ENCODE data around the gene MRGPRG.
"Not testable (repeated sequence)": the region's sequence is repeated elsewhere in the genome, so short reads cannot be mapped to it uniquely, and the experiment has no call there.

MRGPRG gene

GRCh38 chr11:3218483-3219280 is at the start of gene MRGPRG:
TSS of gene MRGPRG (minus strand) at chr11:3218813. CDS start at chr11:3218813, 0 bp downstream.
- FAIRE-seq, result no peak
- no peak for DNase-seq (ENCODE audit: low spot score)

- not testable (repeated sequence) for FAIRE-seq; DNase-seq (ENCODE audit: low spot score)
Observed at GRCh38 chr11:3262548-3262947, 43.9 kb upstream of the MRGPRG start.

- FAIRE-seq; DNase-seq (ENCODE audit: low spot score): not testable (repeated sequence)
Observed at GRCh38 chr11:3261831-3262230, 43.2 kb upstream of the MRGPRG start.

- DNase-seq (ENCODE audit: low spot score); FAIRE-seq: not testable (repeated sequence)
Observed at GRCh38 chr11:3257509-3257908, 38.9 kb upstream of the MRGPRG start.

- FAIRE-seq; DNase-seq (ENCODE audit: low spot score): not testable (repeated sequence)
Observed at GRCh38 chr11:3255241-3255640, 36.6 kb upstream of the MRGPRG start.

GRCh38 chr11:3254773-3255172 is 36.2 kb upstream of the MRGPRG start:
- FAIRE-seq, result not testable (repeated sequence)

GRCh38 chr11:3245071-3245470 is 26.5 kb upstream of the MRGPRG start:
- DNase-seq (ENCODE audit: low spot score) (no peak), FAIRE-seq (no peak)

More at GRCh38 chr11:3254773-3255172, 36.2 kb upstream of the MRGPRG start:
- DNase-seq (ENCODE audit: low spot score), result not testable (repeated sequence)

GRCh38 chr11:3243880-3244279 is 25.3 kb upstream of the MRGPRG start:
- DNase-seq (ENCODE audit: low spot score), result no peak
- no peak for FAIRE-seq

- FAIRE-seq (no peak), DNase-seq (ENCODE audit: low spot score) (no peak)
Observed at GRCh38 chr11:3237119-3237518, 18.5 kb upstream of the MRGPRG start.

GRCh38 chr11:3234846-3235245 is 16.2 kb upstream of the MRGPRG start:
- FAIRE-seq, result no peak
- DNase-seq (ENCODE audit: low spot score), result no peak

GRCh38 chr11:3232956-3233355 is 14.3 kb upstream of the MRGPRG start:
- FAIRE-seq, result no peak
- DNase-seq (ENCODE audit: low spot score), result no peak

- FAIRE-seq (no peak), DNase-seq (ENCODE audit: low spot score) (no peak)
Observed at GRCh38 chr11:3231851-3232744, 13.5 kb upstream of the MRGPRG start, which contains the start of gene MRGPRE. TSS of gene MRGPRE (minus strand) at chr11:3232417. CDS start at chr11:3228799, 3,618 bp downstream.

- no peak for FAIRE-seq
- no peak for DNase-seq (ENCODE audit: low spot score)
Observed at GRCh38 chr11:3231550-3231850, 12.9 kb upstream of the MRGPRG start.

GRCh38 chr11:3230636-3231549 is 12.3 kb upstream of the MRGPRG start:
- DNase-seq (ENCODE audit: low spot score), result no peak
- FAIRE-seq, result no peak

- DNase-seq (ENCODE audit: low spot score) (no peak), FAIRE-seq (no peak)
Observed at GRCh38 chr11:3229673-3230630, 11.3 kb upstream of the MRGPRG start.

GRCh38 chr11:3228445-3228829 is 9.8 kb upstream of the MRGPRG start:
- FAIRE-seq, result no peak
- no peak for DNase-seq (ENCODE audit: low spot score)

- no peak for DNase-seq (ENCODE audit: low spot score)
Observed at GRCh38 chr11:3227568-3228444, 9.2 kb upstream of the MRGPRG start.

GRCh38 chr11:3226846-3227567 is 8.4 kb upstream of the MRGPRG start:
- FAIRE-seq (no peak), DNase-seq (ENCODE audit: low spot score) (no peak)

More at GRCh38 chr11:3227568-3228444, 9.2 kb upstream of the MRGPRG start:
- no peak for FAIRE-seq

All from RCC 7860 (cell line).